H9 (cell line): ENCODE data around the gene ESX1. TPM values are rescaled to one million over a fixed set of nuclear protein-coding genes. Genes with fewer than 3 reads are reported as not detected.

Experiments used
- DNase-seq: peaks from one replicate; pipeline ENCODE4 v3.0.0-alpha.2; 2017
- H2AFZ ChIP-seq: one replicate; pipeline ENCODE4 v1.6.1; 2013; ENCODE audit warnings: mild to moderate bottlenecking, low read length, control low read depth, moderate library complexity
- H2AK5ac ChIP-seq: 2 replicates; pipeline ENCODE4 v1.6.1; 2013; ENCODE audit warnings: low read length, control low read depth, mixed read lengths; ENCODE audit not compliant: insufficient read length
- H2BK120ac ChIP-seq: one replicate; pipeline ENCODE4 v1.6.1; 2013; ENCODE audit warnings: low read depth, mild to moderate bottlenecking, low read length, control low read depth, inconsistent platforms; ENCODE audit not compliant: poor library complexity, severe bottlenecking
- H2BK12ac ChIP-seq: 2 replicates; pipeline ENCODE4 v1.6.1; 2013; ENCODE audit warnings: low read length, control low read depth, mixed read lengths, low read depth; ENCODE audit not compliant: insufficient read length
- H2BK15ac ChIP-seq: 2 replicates; pipeline ENCODE4 v1.6.1; 2013; ENCODE audit warnings: low read depth, low read length, control low read depth
- H2BK20ac ChIP-seq: one replicate; pipeline ENCODE4 v1.6.1; 2013; ENCODE audit warnings: low read depth, mild to moderate bottlenecking, low read length, control low read depth, inconsistent platforms; ENCODE audit not compliant: poor library complexity, severe bottlenecking
- H2BK5ac ChIP-seq: 2 replicates; pipeline ENCODE4 v1.6.1; 2013; ENCODE audit warnings: low read length, control low read depth, mixed read lengths; ENCODE audit not compliant: insufficient read length
- H3K14ac ChIP-seq: 2 replicates; pipeline ENCODE4 v1.6.1; 2013; ENCODE audit warnings: low read length, control low read depth; ENCODE audit not compliant: insufficient read depth
- H3K18ac ChIP-seq: 2 replicates; pipeline ENCODE4 v1.6.1; 2013; ENCODE audit warnings: low read depth, mild to moderate bottlenecking, mixed read lengths, low read length, control low read depth; ENCODE audit not compliant: insufficient read length
- H3K23ac ChIP-seq: 2 replicates; pipeline ENCODE4 v1.6.1; 2013; ENCODE audit warnings: low read length, control low read depth, mixed read lengths, low read depth; ENCODE audit not compliant: insufficient read length
- H3K23me2 ChIP-seq: 2 replicates; pipeline ENCODE4 v1.6.1; 2013; ENCODE audit warnings: low read depth, mild to moderate bottlenecking, mixed read lengths, low read length, control low read depth; ENCODE audit not compliant: insufficient read length, poor library complexity, severe bottlenecking
- H3K27ac ChIP-seq: 2 replicates; pipeline ENCODE4 v1.5.1; 2013; ENCODE audit warnings: low read length, control low read depth, mixed read lengths, low read depth; ENCODE audit not compliant: insufficient read length
- H3K27me3 ChIP-seq: 2 replicates; pipeline ENCODE4 v1.6.1; 2013; ENCODE audit warnings: low read length, control low read depth, inconsistent platforms; ENCODE audit not compliant: insufficient read depth
- H3K4ac ChIP-seq: 2 replicates; pipeline ENCODE4 v1.6.1; 2013; ENCODE audit warnings: low read depth, mild to moderate bottlenecking, control low read depth, inconsistent platforms, low read length, moderate library complexity
- H3K4me1 ChIP-seq: 2 replicates; pipeline ENCODE4 v1.6.1; 2013; ENCODE audit warnings: low read length, control low read depth, inconsistent platforms; ENCODE audit not compliant: insufficient read depth
- H3K4me2 ChIP-seq: 2 replicates; pipeline ENCODE4 v1.6.1; 2013; ENCODE audit warnings: low read length, control low read depth, mixed read lengths; ENCODE audit not compliant: insufficient read length, insufficient read depth
- H3K56ac ChIP-seq: 2 replicates; pipeline ENCODE4 v1.6.1; 2013; ENCODE audit warnings: low read depth, mild to moderate bottlenecking, mixed read lengths, low read length, control low read depth; ENCODE audit not compliant: insufficient read length
- H3K79me1 ChIP-seq: 2 replicates; pipeline ENCODE4 v1.6.1; 2013; ENCODE audit warnings: low read depth, mild to moderate bottlenecking, moderate library complexity, low read length, control low read depth, inconsistent platforms; ENCODE audit not compliant: insufficient read depth, poor library complexity, severe bottlenecking
- H3K79me2 ChIP-seq: 2 replicates; pipeline ENCODE4 v1.6.1; 2013; ENCODE audit warnings: low read length, control low read depth, inconsistent platforms; ENCODE audit not compliant: insufficient read depth
- H3K9ac ChIP-seq: 2 replicates; pipeline ENCODE4 v1.6.1; 2013; ENCODE audit warnings: low read length, control low read depth, mixed read lengths; ENCODE audit not compliant: insufficient read length; ENCODE audit errors: extremely low read depth
- H3K9me3 ChIP-seq: one replicate; pipeline ENCODE4 v1.6.1; 2013; ENCODE audit warnings: low read depth, low read length, inconsistent platforms; ENCODE audit not compliant: control insufficient read depth
- H3T11ph ChIP-seq: one replicate; pipeline ENCODE4 v1.6.1; 2013; ENCODE audit warnings: mild to moderate bottlenecking, low read length, control low read depth, inconsistent platforms
- H4K20me1 ChIP-seq: one replicate; pipeline ENCODE4 v1.6.1; 2013; ENCODE audit not compliant: control insufficient read depth, insufficient read length, insufficient read depth
- H4K5ac ChIP-seq: 2 replicates; pipeline ENCODE4 v1.6.1; 2013; ENCODE audit warnings: low read depth, mild to moderate bottlenecking, mixed read lengths, low read length, control low read depth; ENCODE audit not compliant: insufficient read length
- H4K8ac ChIP-seq: replicated peaks from 2 replicates; pipeline ENCODE4 v1.6.1; 2013; ENCODE audit warnings: low read length, control low read depth, mixed read lengths, low read depth; ENCODE audit not compliant: insufficient read length
- H4K91ac ChIP-seq: 2 replicates; pipeline ENCODE4 v1.6.1; 2013; ENCODE audit warnings: low read depth, mild to moderate bottlenecking, moderate library complexity, mixed read lengths, low read length, control low read depth; ENCODE audit not compliant: insufficient read length
- H3K27ac Mint-ChIP-seq, 3 experiments: 2 replicates in 2 of 3; 3 replicates in 1 of 3; pipeline ENCODE4 v1.8.0; 2020 to 2021; ENCODE audit warnings: mixed read lengths in 3 of 3, mild to moderate bottlenecking in 1 of 3, moderate library complexity in 1 of 3
- H3K27me3 Mint-ChIP-seq: 2 replicates; pipeline ENCODE4 v1.8.0; 2021; ENCODE audit warnings: low read depth, mild to moderate bottlenecking, moderate library complexity, mixed read lengths
- H3K36me3 Mint-ChIP-seq, 3 experiments: 2 replicates in 2 of 3; 3 replicates in 1 of 3; pipeline ENCODE4 v1.8.0; 2020 to 2021; ENCODE audit warnings: low read depth in 3 of 3, mixed read lengths in 3 of 3; ENCODE audit not compliant: insufficient read depth in 1 of 3
- H3K4me1 Mint-ChIP-seq, 2 experiments: 2 replicates each; pipeline ENCODE4 v1.8.0; 2020; ENCODE audit warnings: mixed read lengths in 2 of 2
- H3K4me3 Mint-ChIP-seq, 2 experiments: 2 replicates in 1 of 2; 3 replicates in 1 of 2; pipeline ENCODE4 v1.8.0; 2020 to 2021; ENCODE audit warnings: mild to moderate bottlenecking in 2 of 2, mixed read lengths in 2 of 2, moderate library complexity in 1 of 2
- H3K9me3 Mint-ChIP-seq, 2 experiments: 2 replicates in 1 of 2; 3 replicates in 1 of 2; pipeline ENCODE4 v1.8.0; 2020; ENCODE audit warnings: mild to moderate bottlenecking in 2 of 2, mixed read lengths in 2 of 2, moderate library complexity in 1 of 2
- WGBS: extraction: QIAGEN DNeasy Blood & Tissue Kit; methylation state at CpG from one replicate; pipeline ENCODE4 v1.1.7; 2013; ENCODE audit warnings: missing lambda C conversion rate, low lambda C conversion rate, mixed read lengths; ENCODE audit not compliant: insufficient read length; ENCODE audit errors: extremely low coverage; 5-methylcytosine and 5-hydroxymethylcytosine counted together
- total RNA-seq: library from RNA; stranded (reverse); gene quantifications from 2 replicates; pipeline ENCODE4 v1.2.1, GENCODE V29; 2021
- TF ChIP-seq, protein P1 (sequence below): fragments of 200-600 bp; sonication (generic); conservative IDR thresholded peaks from 3 replicates; pipeline ENCODE4 v1.8.0; 2021; ENCODE audit warnings: antibody characterized with exemption, mild to moderate bottlenecking

Gene ESX1
- total RNA-seq, 1 experiment from 2014 or later = not detected

DNA sequence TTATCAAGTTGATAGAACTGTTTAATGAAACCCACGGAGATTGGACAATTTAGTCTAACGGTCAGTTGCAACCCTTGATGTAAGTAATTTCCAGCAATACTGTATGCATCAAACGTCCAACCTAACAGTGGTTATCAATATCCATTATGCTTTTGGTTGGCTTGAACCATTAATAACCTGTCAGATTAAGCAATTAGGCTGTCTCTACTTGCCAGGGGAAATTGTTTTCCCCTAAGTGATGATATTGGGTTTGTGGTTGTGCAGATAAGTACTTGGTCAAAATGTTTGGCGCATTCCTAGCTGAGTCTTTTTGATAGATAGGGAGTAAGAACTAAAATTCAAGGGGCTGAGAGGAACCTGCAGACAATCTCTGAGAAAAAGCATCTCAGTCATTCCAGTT is 30.5 kb upstream of the ESX1 start:
- no peak overlapping the region for H4K8ac ChIP-seq
- H2BK20ac ChIP-seq = no peak overlapping the region
- H3K9me3 ChIP-seq = peaks cover 8% of the 10 kb centered on the region
- no peak overlapping the region for H2AK5ac ChIP-seq
- H3K9me3 Mint-ChIP-seq = peaks cover 0 to 58% of the 10 kb centered on the region in 2 experiments; a peak in 2 of 5 replicates
- peaks cover 0 to 2% (median 0%) of the 10 kb centered on the region in 3 experiments; a peak in 1 of 7 replicates for H3K36me3 Mint-ChIP-seq
- H3T11ph ChIP-seq = no peak overlapping the region
- peaks cover 37 to 43% of the 10 kb centered on the region in 2 experiments for H3K4me1 Mint-ChIP-seq
- H3K79me2 ChIP-seq = no peaks in the 10 kb centered on the region
- H2BK12ac ChIP-seq = no peak overlapping the region
- no peaks in the 10 kb centered on the region for H3K23me2 ChIP-seq
- H3K4ac ChIP-seq = no peak overlapping the region
- H2BK5ac ChIP-seq = no peak overlapping the region
- H3K9ac ChIP-seq = no peak overlapping the region
- H4K20me1 ChIP-seq = no peaks in the 10 kb centered on the region
- no peak overlapping the region for H2AFZ ChIP-seq
- H3K56ac ChIP-seq = no peak overlapping the region
- no peak overlapping the region for H4K91ac ChIP-seq
- no peak overlapping the region for H3K18ac ChIP-seq
- H2BK120ac ChIP-seq = no peak overlapping the region
- no peak overlapping the region for H3K23ac ChIP-seq
- no peak for DNase-seq
- no peak overlapping the region for H3K4me2 ChIP-seq
- no peaks in the 10 kb centered on the region; the same call in 1 of the 2 replicates for H3K27me3 Mint-ChIP-seq
- H3K14ac ChIP-seq = no peak overlapping the region
- H3K27ac ChIP-seq = no peak overlapping the region
- H3K79me1 ChIP-seq = no peaks in the 10 kb centered on the region
- WGBS = no CpG with 5 or more reads among the region's 4 CpGs
- no peak overlapping the region for H3K4me3 Mint-ChIP-seq
- no peak overlapping the region for H3K27ac Mint-ChIP-seq
- H3K4me1 ChIP-seq = peaks cover 12% of the 10 kb centered on the region; the same call in 1 of the 2 replicates
- TF ChIP-seq, protein P1, sequence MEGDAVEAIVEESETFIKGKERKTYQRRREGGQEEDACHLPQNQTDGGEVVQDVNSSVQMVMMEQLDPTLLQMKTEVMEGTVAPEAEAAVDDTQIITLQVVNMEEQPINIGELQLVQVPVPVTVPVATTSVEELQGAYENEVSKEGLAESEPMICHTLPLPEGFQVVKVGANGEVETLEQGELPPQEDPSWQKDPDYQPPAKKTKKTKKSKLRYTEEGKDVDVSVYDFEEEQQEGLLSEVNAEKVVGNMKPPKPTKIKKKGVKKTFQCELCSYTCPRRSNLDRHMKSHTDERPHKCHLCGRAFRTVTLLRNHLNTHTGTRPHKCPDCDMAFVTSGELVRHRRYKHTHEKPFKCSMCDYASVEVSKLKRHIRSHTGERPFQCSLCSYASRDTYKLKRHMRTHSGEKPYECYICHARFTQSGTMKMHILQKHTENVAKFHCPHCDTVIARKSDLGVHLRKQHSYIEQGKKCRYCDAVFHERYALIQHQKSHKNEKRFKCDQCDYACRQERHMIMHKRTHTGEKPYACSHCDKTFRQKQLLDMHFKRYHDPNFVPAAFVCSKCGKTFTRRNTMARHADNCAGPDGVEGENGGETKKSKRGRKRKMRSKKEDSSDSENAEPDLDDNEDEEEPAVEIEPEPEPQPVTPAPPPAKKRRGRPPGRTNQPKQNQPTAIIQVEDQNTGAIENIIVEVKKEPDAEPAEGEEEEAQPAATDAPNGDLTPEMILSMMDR = no peak
- H4K5ac ChIP-seq = no peak overlapping the region
- H3K27me3 ChIP-seq = no peaks in the 10 kb centered on the region
- no peak overlapping the region for H2BK15ac ChIP-seq
